Epithelial cell of proximal tubule (primary cell): ENCODE results near the gene SMURF1. TPM values are rescaled to one million over a fixed set of nuclear protein-coding genes. Genes with fewer than 3 reads are reported as not detected.

Experiments used
- DNase-seq: peaks from one replicate; pipeline ENCODE4 v3.0.0-alpha.2; 2011; ENCODE audit warnings: low read depth
- H3K4me3 ChIP-seq: 2 replicates; pipeline ENCODE4 v1.5.1; 2011; ENCODE audit warnings: low read depth, mild to moderate bottlenecking, low read length
- total RNA-seq: library from RNA; depleted of rRNA; stranded (reverse); fragments of >200 nt; gene quantifications from 2 replicates; pipeline ENCODE4 v1.2.3, GENCODE V29; 2015
- TF ChIP-seq, protein P1 (sequence below): conservative IDR thresholded peaks from 2 replicates; pipeline ENCODE4 v1.5.1; 2012; ENCODE audit warnings: low read depth, mild to moderate bottlenecking, low read length

SMURF1 gene
- total RNA-seq, 1 donor from 2014 or later: 30.7 TPM

DNA sequence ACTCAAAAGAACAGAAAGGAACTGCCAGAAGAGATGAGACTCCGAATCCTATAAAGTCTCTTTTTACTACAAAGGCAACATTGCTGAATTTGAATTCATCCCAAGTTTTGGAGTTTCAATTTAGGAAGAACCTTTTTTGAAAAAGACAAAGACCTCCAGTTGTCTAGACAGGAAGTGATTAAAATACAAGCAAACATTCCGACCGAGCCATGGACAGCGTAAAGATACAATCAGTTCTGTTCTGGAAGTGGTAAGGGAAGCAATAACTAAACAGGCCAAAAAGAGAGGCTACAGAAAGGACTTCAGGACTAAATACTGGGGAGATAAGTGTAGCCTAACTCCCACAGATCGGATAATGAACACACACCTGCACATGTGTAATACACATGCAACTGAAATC, 101.0 kb downstream of the SMURF1 start:
- DNase-seq: no peak
- H3K4me3 ChIP-seq: no peak overlapping the region
- TF ChIP-seq, protein P1, sequence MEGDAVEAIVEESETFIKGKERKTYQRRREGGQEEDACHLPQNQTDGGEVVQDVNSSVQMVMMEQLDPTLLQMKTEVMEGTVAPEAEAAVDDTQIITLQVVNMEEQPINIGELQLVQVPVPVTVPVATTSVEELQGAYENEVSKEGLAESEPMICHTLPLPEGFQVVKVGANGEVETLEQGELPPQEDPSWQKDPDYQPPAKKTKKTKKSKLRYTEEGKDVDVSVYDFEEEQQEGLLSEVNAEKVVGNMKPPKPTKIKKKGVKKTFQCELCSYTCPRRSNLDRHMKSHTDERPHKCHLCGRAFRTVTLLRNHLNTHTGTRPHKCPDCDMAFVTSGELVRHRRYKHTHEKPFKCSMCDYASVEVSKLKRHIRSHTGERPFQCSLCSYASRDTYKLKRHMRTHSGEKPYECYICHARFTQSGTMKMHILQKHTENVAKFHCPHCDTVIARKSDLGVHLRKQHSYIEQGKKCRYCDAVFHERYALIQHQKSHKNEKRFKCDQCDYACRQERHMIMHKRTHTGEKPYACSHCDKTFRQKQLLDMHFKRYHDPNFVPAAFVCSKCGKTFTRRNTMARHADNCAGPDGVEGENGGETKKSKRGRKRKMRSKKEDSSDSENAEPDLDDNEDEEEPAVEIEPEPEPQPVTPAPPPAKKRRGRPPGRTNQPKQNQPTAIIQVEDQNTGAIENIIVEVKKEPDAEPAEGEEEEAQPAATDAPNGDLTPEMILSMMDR: no peak

DNA sequence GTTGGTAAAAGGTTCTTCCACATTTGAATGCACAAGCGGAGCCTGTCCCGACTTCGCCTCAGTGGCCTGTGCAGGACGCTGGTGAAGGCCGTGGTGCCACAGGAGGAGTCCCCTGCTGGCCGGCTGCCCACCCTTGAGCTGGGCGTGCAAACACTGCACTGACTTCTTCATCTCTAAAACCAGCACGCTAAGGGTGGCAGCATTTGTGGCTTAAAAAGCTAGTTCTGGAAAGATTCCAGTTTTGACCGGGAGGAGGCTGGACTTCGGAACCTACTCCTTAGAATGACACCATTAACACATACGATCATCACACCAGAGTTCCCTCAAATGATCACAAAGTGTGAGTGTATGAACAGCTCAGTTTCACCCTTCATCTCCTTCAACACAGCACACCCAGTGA, 102.4 kb downstream of the SMURF1 start:
- DNase-seq: no peak
- TF ChIP-seq, protein P1: peak; percentile 12
- H3K4me3 ChIP-seq: no peak overlapping the region

DNA sequence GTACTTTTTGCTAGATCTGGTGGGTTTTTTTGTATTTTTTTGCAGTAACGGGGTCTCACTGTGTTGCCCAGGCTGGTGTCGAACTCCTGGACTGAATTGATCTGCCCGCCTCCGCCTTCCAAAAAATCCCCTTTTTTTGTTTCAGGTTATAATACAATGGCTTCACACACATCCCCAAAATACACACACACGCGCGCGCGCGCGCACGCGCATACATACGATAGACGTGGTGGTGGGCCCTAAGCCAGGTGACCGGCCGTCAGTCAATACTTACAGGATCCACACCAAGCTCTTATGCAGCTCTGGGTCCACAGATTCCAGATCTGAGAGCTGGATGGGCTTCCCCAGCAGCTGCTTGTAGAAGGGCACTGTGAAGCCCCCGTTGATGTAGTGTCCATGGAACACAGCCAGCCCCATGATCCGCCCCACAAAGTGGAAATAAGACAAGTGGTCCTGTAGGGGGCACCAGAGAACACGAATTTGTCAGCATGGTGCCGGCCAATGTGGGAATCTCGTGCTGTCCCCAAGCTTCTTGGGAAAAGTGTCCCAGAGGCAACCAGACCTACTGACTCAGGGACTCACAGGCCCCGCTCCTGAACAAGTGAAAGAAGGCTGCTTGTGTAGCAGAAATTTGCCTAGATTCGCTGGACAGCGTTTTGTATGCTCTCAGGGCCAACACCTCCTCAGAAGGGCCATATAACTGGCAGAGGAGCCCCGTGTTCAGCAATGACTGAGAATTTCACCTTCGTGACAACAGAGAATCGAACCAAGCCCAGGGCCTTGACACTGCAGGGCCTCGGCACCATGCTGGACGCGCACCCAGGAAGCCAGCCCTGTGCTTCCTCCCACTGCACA, 103.6 kb downstream of the SMURF1 start:
- H3K4me3 ChIP-seq: no peak overlapping the region
- TF ChIP-seq, protein P1: peak; percentile 77
- peak; percentile 40 for DNase-seq

DNA sequence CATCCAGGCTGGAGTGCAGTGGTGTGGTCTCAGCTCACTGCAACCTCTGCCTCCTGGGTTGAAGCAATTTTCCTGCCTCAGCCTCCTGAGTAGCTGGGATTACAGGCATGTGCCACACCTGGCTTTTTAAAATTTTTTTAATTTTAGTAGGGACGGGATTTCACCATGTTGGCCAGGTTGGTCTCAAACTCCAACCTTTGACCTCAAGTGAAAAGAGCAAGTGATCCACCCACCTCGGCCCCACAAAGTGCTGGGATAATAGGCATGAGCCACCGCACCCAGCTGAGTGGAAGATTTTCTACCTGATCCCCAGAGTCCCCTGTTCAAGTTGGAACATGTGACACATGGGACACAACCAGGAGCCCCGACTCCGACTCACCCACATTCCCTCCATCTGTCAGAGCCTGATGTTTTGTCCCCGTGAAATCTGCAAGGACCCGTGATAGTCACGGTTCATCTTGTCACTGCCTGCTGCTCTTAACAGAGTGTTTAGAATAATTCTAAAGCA, 104.5 kb downstream of the SMURF1 start:
- TF ChIP-seq, protein P1: no peak
- DNase-seq: no peak
- H3K4me3 ChIP-seq: no peak overlapping the region

DNA sequence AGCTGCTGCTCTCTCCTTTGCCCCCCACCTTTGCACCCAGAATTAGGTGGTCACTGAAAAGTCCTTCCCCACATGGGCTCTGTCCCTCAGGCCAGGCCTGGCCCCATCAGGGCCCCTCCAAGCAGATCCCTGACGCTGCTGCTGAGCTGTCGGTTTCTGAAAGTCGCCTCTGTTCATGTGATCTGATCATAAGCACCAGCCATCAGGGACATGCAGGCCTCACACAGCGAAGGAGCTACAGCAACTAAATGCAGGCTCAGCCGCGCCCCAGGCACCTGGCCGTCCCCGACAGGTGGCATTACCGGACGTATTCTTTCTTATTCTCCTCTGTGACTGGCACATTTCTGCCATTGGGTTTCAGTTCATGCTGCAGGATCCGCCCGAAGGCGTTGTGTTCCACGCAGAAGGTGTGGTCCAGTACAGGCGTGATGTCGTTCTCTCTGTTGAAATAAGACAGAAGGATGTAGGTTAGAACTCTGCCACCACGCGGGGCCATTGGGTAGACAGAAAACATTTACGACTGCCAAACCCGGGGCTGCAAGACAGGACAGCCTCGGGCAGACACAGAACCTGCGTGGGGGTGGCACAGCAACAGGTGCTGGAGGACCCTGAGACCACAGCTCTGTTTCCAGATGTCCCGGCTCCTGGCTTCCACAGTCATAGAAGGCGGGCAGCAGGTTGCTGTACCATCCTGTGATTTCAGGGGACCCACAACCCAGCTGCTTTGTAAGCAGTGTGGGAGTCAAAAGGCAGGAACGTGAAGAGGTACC, 105.6 kb downstream of the SMURF1 start:
- no peak for DNase-seq
- TF ChIP-seq, protein P1: no peak
- no peak overlapping the region for H3K4me3 ChIP-seq

DNA sequence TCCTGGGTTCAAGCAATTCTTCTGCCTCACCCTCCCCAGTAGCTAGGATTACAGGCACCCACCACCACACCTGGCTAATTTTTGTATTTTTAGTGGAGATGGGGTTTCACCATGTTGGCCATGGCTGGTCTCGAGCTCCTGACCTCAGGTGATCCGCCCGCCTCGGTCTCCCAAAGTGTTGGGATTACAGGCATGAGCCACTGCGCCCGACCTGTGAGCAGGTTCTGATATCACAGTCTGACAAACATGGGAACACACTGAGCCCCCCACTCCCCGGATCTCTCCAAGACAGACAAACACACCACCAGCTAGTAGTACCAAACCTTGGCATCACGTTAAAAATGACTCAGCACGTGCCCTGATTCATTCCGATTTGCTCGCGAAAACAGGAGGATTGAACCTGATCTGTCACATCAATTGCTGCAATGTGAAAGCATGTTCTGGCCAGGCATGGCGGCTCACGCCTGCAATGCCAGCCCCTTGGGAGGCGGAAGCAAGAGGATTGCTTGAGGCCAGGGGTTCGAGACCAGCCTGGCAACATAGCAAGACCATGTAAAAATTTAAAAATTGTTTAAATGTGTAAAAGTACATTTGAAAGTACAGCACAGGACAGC, 106.5 kb downstream of the SMURF1 start:
- H3K4me3 ChIP-seq: no peak overlapping the region
- TF ChIP-seq, protein P1: no peak
- no peak for DNase-seq
